ENCODE results near the gene RAB11FIP3.
"Not testable (repeated sequence)": the region's sequence is repeated elsewhere in the genome, so short reads cannot be mapped to it uniquely, and the experiment has no call there.

The RAB11FIP3 gene

GRCh38 chr16:499924-500323 lies 74.5 kb downstream of the RAB11FIP3 start:
- CTCF ChIA-PET: no interaction called here
- POLR2A ChIA-PET (ENCODE audit: low non-redundant PET): no interaction called here
- no peak overlapping the region for H3K27ac ChIP-seq
- TF ChIP-seq CTCF (conservative IDR thresholded peaks at IDR 0.05; ENCODE audit: low read depth): no peak
- no peak for DNase-seq (ENCODE audit: low spot score)

- DNase-seq (ENCODE audit: low spot score): no peak
- no peak for TF ChIP-seq CTCF (conservative IDR thresholded peaks at IDR 0.05; ENCODE audit: low read depth)
- H3K27ac ChIP-seq: no peak overlapping the region
- ChIA-PET POLR2A (ENCODE audit: low non-redundant PET) (no interaction called here), CTCF (no interaction called here)
Observed at GRCh38 chr16:500709-501108, 75.3 kb downstream of the RAB11FIP3 start.

GRCh38 chr16:502179-502943 lies 76.9 kb downstream of the RAB11FIP3 start:
- peak overlapping the region; percentile 64 for H3K27ac ChIP-seq
- TF ChIP-seq CTCF (conservative IDR thresholded peaks at IDR 0.05; ENCODE audit: low read depth): no peak
- no peak for DNase-seq (ENCODE audit: low spot score)
- ChIA-PET CTCF (interaction anchor here (0.6 kb wide), 1 partner anchor 10 kb away, joined by 3 read pairs; no protein-coding TSS in a partner anchor), POLR2A (ENCODE audit: low non-redundant PET) (no interaction called here)

- TF ChIP-seq CTCF (conservative IDR thresholded peaks at IDR 0.05; ENCODE audit: low read depth): no peak
- ChIA-PET POLR2A (ENCODE audit: low non-redundant PET) (no interaction called here), CTCF (no interaction called here)
- H3K27ac ChIP-seq: peak overlapping the region; percentile 64
- DNase-seq (ENCODE audit: low spot score): no peak
Observed at GRCh38 chr16:503150-504071, 78.0 kb downstream of the RAB11FIP3 start.

GRCh38 chr16:505479-506245 lies 80.2 kb downstream of the RAB11FIP3 start:
- no peak for DNase-seq (ENCODE audit: low spot score)
- H3K27ac ChIP-seq: no peak overlapping the region; the same call in 1 of the 2 replicates
- ChIA-PET CTCF (no interaction called here), POLR2A (ENCODE audit: low non-redundant PET) (no interaction called here)
- no peak for TF ChIP-seq CTCF (conservative IDR thresholded peaks at IDR 0.05; ENCODE audit: low read depth)

GRCh38 chr16:506246-506546 lies 80.7 kb downstream of the RAB11FIP3 start:
- no peak for DNase-seq (ENCODE audit: low spot score)
- POLR2A ChIA-PET (ENCODE audit: low non-redundant PET): no interaction called here
- no peak overlapping the region; the same call in 1 of the 2 replicates for H3K27ac ChIP-seq
- no peak for TF ChIP-seq CTCF (conservative IDR thresholded peaks at IDR 0.05; ENCODE audit: low read depth)
- CTCF ChIA-PET: no interaction called here

GRCh38 chr16:507527-507926 lies 82.1 kb downstream of the RAB11FIP3 start:
- POLR2A ChIA-PET (ENCODE audit: low non-redundant PET); DNase-seq (ENCODE audit: low spot score); H3K27ac ChIP-seq; CTCF ChIA-PET: not testable (repeated sequence)
